Astrocyte of the cerebellum (primary cell): ENCODE results near the gene SEPTIN7.

ENCODE experiments used
- DNase-seq: peaks from one replicate; pipeline ENCODE4 v3.0.0-alpha.2; 2011; ENCODE audit warnings: low read depth
- H3K4me3 ChIP-seq: 2 replicates; pipeline ENCODE4 v1.5.1; 2011; ENCODE audit warnings: mild to moderate bottlenecking, low read depth, low read length, moderate library complexity
- in situ Hi-C: cut with HindIII; loops from 2 replicates; pipeline ENCODE4 v1.10.0; 2017; ENCODE audit warnings: low sequenced_read_pairs
- TF ChIP-seq, protein P1 (sequence below): IDR thresholded peaks from 2 replicates; pipeline ENCODE4 v1.5.1; 2012; ENCODE audit warnings: low read length, low read depth, moderate library complexity, mild to moderate bottlenecking; ENCODE audit errors: missing control alignments

The SEPTIN7 gene

DNA sequence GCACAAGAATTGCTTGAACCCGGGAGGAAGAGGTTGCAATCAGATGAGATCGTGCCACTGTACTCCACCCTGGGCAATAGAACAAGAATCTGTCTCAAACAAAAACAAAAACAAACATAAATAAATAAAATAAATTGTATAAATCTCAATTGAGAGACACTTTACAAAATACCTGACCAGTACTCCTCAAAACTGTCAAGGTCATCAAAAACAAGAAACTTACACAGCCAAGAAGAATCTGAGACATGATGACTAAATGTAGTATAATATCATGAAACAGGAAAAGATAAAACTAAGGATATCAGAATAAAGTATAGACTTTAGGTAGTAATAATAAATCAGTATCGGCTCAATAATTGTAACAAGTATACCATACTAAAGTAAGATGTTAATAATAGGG, 26.9 kb upstream of the SEPTIN7 start:
- DNase-seq = no peak
- in situ Hi-C loops = no loop called here
- TF ChIP-seq, protein P1, sequence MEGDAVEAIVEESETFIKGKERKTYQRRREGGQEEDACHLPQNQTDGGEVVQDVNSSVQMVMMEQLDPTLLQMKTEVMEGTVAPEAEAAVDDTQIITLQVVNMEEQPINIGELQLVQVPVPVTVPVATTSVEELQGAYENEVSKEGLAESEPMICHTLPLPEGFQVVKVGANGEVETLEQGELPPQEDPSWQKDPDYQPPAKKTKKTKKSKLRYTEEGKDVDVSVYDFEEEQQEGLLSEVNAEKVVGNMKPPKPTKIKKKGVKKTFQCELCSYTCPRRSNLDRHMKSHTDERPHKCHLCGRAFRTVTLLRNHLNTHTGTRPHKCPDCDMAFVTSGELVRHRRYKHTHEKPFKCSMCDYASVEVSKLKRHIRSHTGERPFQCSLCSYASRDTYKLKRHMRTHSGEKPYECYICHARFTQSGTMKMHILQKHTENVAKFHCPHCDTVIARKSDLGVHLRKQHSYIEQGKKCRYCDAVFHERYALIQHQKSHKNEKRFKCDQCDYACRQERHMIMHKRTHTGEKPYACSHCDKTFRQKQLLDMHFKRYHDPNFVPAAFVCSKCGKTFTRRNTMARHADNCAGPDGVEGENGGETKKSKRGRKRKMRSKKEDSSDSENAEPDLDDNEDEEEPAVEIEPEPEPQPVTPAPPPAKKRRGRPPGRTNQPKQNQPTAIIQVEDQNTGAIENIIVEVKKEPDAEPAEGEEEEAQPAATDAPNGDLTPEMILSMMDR = no peak
- no peak overlapping the region for H3K4me3 ChIP-seq

DNA sequence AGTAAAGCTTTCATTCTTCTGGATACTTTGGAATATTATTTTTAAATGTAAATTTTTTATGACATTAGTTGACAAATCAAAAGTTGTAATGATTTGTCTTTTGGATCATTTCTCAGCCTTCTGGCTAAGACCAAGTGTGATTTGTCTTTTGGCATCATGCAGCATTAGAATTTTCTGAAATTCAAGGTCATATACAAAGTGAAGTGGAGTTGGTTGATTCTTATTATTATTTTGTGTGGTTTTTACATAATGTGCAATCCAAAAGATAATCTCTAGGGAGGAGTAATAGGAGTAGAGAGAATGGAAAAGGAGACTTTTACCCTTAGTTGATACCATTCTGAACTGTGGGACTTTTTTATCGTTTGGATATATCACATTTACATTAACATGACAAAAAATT, 24.2 kb upstream of the SEPTIN7 start:
- in situ Hi-C loops = no loop called here
- no peak for DNase-seq
- TF ChIP-seq, protein P1 = no peak

DNA sequence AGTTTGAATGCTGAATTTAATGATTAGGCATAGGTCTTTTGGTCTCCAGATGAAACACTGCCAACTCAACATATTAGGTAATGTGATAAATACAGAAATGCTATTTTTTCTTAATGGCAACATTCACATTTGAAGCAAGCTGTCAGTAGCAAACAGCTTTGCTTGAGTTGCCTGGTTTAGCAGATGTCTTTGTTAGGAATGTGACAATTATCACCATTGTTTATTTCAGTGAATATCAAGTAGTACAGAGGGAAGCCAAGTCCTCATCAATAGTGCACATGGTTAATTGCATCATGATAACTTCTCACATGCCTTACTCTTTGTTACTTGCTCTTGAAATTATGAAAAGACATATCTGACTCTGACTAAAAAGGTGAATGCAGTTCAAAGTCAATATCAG, 23.7 kb upstream of the SEPTIN7 start:
- DNase-seq = no peak
- TF ChIP-seq, protein P1 = no peak
- no peak overlapping the region for H3K4me3 ChIP-seq
- in situ Hi-C loops = no loop called here

More for the DNA sequence above, 24.2 kb upstream of the SEPTIN7 start:
- no peak overlapping the region for H3K4me3 ChIP-seq

DNA sequence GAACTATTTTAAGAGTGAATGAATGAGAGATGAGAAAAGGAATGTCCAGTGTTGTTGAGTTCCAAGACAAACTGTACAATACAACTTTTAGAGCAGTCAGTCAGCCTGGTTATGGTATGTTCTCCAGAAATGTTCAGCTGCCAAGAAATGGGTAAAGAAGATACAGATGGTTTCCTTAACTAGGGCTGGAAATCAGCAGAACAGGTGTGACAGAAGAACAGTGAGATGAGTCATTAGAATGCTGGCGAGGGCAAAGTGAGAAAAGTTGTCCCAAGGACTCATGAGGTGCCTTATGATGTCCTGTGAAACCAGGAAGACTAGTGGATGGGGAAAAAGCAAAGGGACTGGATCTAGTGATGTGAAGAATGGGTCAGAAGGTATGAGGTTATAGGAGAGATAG, 20.8 kb upstream of the SEPTIN7 start:
- TF ChIP-seq, protein P1 = no peak
- H3K4me3 ChIP-seq = no peak overlapping the region
- DNase-seq = no peak
- in situ Hi-C loops = no loop called here

GRCh38 chr7:35781200-35781701, 19.6 kb upstream of the SEPTIN7 start:
- no peak for DNase-seq
- no peak overlapping the region for H3K4me3 ChIP-seq
- TF ChIP-seq, protein P1 = no peak
- in situ Hi-C loops = no loop called here

- no peak overlapping the region for H3K4me3 ChIP-seq
- no peak for DNase-seq
- in situ Hi-C loops = no loop called here
- TF ChIP-seq, protein P1 = no peak
Measured at GRCh38 chr7:35781767-35782515, 18.9 kb upstream of the SEPTIN7 start.
